Parathyroid adenoma (tissue), 2 donors: ENCODE results near the gene TNS2.
A peak's percentile ranks its signal among the peaks of the same experiment; 100 is the strongest.

ENCODE experiments used
- H2AFZ ChIP-seq: fragments of 300-600 bp; sonication (generic); one replicate; pipeline ENCODE4 v1.7.0; 2017; ENCODE audit warnings: antibody characterized with exemption, mild to moderate bottlenecking
- H3K27ac ChIP-seq: fragments of 300-600 bp; sonication (generic); one replicate; pipeline ENCODE4 v1.7.0; 2017
- H3K27me3 ChIP-seq: fragments of 300-600 bp; sonication (generic); one replicate; pipeline ENCODE4 v1.7.0; 2017; ENCODE audit warnings: low read length; ENCODE audit not compliant: control insufficient read depth, insufficient read depth
- H3K36me3 ChIP-seq: fragments of 300-600 bp; sonication (generic); one replicate; pipeline ENCODE4 v1.7.0; 2017; ENCODE audit warnings: low read length; ENCODE audit not compliant: control insufficient read depth, insufficient read depth
- H3K4me1 ChIP-seq: fragments of 300-600 bp; sonication (generic); one replicate; pipeline ENCODE4 v1.7.0; 2017; ENCODE audit warnings: control low read depth
- H3K4me2 ChIP-seq: fragments of 300-600 bp; sonication (generic); one replicate; pipeline ENCODE4 v1.7.0; 2017; ENCODE audit warnings: low read length
- H3K4me3 ChIP-seq: fragments of 300-600 bp; sonication (generic); one replicate; pipeline ENCODE4 v1.7.0; 2017; ENCODE audit warnings: low read depth, low read length
- H3K79me2 ChIP-seq: fragments of 300-600 bp; sonication (generic); one replicate; pipeline ENCODE4 v1.7.0; 2017; ENCODE audit warnings: control low read depth
- H3K9ac ChIP-seq: fragments of 300-600 bp; sonication (generic); one replicate; pipeline ENCODE4 v1.7.0; 2017; ENCODE audit warnings: mild to moderate bottlenecking
- H3K9me3 ChIP-seq: fragments of 300-600 bp; sonication (generic); one replicate; pipeline ENCODE4 v1.7.0; 2017; ENCODE audit warnings: low read length; ENCODE audit not compliant: control insufficient read depth
- TF ChIP-seq, protein P1 (sequence below): fragments of 300-600 bp; sonication (generic); IDR thresholded peaks from one replicate; pipeline ENCODE4 v1.7.0; 2017; ENCODE audit warnings: antibody characterized with exemption, mild to moderate bottlenecking
- donor health status: primary hyperparathyroidism.

The TNS2 gene

DNA sequence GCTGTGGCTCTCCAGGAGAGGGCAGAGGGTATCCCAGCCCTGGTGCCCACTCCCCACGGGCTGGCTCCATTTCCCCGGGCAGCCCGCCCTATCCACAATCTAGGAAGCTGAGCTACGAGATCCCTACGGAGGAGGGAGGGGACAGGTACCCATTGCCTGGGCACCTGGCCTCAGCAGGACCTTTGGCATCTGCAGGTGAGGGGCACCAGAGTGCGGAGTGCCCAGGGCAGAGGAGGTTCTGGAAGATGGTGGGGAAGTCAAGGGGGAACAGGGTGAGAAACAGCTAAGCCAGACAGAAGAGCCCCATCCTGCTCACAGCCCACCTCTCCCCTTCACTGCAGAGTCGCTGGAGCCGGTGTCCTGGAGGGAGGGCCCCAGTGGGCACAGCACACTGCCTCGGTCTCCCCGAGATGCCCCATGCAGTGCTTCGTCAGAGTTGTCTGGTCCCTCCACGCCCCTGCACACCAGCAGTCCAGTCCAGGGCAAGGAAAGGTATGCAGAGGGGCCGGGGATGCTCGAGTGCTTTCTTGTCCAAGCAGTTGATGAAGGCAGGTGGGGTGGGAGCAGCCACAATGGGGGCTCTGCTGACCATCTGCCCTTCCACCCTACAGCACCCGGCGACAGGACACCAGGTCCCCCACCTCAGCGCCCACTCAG is 10.3 kb downstream of the TNS2 start:
- Histone ChIP-seq H3K4me2 (no peak overlapping the region), H3K27me3 (no peaks in the 10 kb centered on the region), H3K9ac (no peak overlapping the region), H3K4me1 (peaks cover 18% of the 10 kb centered on the region), H3K4me3 (no peak overlapping the region), H3K36me3 (no peaks in the 10 kb centered on the region), H2AFZ (no peak overlapping the region), H3K9me3 (no peaks in the 10 kb centered on the region), H3K79me2 (no peaks in the 10 kb centered on the region), H3K27ac (peak overlapping the region; percentile 54)
- TF ChIP-seq, protein P1, sequence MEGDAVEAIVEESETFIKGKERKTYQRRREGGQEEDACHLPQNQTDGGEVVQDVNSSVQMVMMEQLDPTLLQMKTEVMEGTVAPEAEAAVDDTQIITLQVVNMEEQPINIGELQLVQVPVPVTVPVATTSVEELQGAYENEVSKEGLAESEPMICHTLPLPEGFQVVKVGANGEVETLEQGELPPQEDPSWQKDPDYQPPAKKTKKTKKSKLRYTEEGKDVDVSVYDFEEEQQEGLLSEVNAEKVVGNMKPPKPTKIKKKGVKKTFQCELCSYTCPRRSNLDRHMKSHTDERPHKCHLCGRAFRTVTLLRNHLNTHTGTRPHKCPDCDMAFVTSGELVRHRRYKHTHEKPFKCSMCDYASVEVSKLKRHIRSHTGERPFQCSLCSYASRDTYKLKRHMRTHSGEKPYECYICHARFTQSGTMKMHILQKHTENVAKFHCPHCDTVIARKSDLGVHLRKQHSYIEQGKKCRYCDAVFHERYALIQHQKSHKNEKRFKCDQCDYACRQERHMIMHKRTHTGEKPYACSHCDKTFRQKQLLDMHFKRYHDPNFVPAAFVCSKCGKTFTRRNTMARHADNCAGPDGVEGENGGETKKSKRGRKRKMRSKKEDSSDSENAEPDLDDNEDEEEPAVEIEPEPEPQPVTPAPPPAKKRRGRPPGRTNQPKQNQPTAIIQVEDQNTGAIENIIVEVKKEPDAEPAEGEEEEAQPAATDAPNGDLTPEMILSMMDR = no peak

DNA sequence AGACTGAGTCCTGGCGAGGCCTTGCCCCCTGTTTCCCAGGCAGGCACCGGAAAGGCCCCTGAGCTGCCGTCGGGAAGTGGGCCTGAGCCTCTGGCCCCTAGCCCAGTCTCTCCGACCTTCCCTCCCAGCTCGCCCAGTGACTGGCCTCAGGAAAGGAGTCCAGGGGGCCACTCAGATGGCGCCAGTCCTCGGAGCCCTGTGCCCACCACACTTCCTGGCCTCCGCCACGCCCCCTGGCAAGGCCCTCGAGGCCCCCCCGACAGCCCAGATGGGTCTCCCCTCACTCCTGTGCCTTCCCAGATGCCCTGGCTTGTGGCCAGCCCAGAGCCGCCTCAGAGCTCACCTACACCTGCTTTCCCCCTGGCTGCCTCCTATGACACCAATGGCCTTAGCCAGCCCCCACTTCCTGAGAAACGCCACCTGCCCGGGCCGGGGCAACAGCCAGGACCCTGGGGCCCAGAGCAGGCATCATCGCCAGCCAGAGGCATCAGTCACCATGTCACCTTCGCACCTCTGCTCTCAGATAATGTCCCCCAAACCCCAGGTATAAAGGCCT is 10.9 kb downstream of the TNS2 start:
- TF ChIP-seq, protein P1 = no peak
- no peak overlapping the region for H3K4me3 ChIP-seq
- no peak overlapping the region for H2AFZ ChIP-seq
- H3K9me3 ChIP-seq = no peaks in the 10 kb centered on the region
- no peaks in the 10 kb centered on the region for H3K36me3 ChIP-seq
- H3K27ac ChIP-seq = peak overlapping the region; percentile 54
- H3K4me1 ChIP-seq = peaks cover 18% of the 10 kb centered on the region
- no peak overlapping the region for H3K9ac ChIP-seq
- H3K27me3 ChIP-seq = no peaks in the 10 kb centered on the region
- no peaks in the 10 kb centered on the region for H3K79me2 ChIP-seq
- H3K4me2 ChIP-seq = peak overlapping the region; percentile 13

DNA sequence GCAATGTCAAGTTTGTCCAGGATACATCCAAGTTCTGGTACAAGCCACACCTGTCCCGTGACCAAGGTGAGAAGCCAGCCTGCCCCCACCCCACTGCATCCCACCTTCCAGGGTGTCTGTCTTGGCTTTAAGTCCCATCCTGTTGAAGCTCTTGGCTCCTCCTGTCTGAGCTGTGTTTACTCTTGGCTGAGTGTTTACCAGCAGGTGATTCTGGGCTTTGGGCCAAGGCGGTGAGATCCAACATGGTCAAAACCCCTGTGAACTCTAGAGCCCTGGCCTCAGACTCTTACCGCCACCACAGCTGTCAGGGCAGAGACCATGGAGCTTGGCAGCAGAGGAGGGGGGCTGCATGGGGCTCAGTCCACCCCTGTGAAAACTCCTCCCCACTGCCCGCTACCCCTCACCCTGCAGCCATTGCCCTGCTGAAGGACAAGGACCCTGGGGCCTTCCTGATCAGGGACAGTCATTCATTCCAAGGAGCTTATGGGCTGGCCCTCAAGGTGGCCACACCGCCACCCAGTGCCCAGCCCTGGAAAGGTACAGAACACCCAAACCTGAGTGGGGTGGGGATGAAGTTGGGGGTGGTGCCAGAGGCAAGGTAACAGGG is 11.6 kb downstream of the TNS2 start:
- TF ChIP-seq, protein P1 = peak; percentile 41
- peak overlapping the region; percentile 13 for H3K4me2 ChIP-seq
- peak overlapping the region; percentile 54 for H3K27ac ChIP-seq
- no peak overlapping the region for H2AFZ ChIP-seq
- H3K9me3 ChIP-seq = no peaks in the 10 kb centered on the region
- no peaks in the 10 kb centered on the region for H3K79me2 ChIP-seq
- peaks cover 23% of the 10 kb centered on the region for H3K4me1 ChIP-seq
- H3K9ac ChIP-seq = no peak overlapping the region
- H3K27me3 ChIP-seq = no peaks in the 10 kb centered on the region
- H3K36me3 ChIP-seq = no peaks in the 10 kb centered on the region
- no peak overlapping the region for H3K4me3 ChIP-seq

DNA sequence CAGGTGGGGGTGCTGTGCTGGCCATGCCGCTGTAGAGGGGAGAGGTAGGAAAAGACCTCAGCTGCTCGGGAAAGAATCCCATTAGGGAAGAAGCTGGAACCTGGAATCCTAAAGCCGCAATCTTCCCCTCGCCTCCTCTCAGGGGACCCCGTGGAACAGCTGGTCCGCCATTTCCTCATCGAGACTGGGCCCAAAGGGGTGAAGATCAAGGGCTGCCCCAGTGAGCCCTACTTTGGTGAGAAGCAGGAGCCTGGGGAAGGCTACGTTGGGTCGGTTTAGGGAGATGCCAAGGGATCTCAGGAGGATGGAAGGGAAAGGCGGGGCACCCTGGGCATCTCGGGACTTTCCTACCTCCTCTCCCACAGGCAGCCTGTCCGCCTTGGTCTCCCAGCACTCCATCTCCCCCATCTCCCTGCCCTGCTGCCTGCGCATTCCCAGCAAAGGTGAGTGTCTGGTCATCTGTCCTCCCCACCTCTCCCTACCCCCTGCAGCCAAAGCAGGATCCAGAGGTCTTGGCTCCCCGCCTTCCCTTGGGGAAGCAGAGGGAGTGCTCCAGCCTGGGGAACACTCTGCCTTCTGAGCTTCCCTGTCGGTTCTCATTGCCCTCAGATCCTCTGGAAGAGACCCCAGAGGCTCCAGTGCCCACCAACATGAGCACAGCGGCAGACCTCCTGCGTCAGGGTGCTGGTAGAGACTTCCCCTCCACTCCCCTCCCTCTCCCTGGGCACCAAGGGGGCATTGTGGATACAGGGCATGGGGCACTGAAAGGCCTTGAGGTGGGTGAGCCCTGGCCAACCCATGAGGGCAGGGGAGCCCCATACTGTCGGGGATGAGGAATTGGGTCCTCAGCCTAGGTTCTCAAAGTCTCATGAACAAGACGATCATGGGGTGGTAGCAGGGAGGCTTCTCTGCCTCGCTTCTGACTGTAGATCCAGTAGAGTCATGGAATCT is 12.4 kb downstream of the TNS2 start:
- Histone ChIP-seq H3K79me2 (no peaks in the 10 kb centered on the region), H3K4me2 (peak overlapping the region; percentile 13), H3K9me3 (no peaks in the 10 kb centered on the region), H3K4me3 (no peak overlapping the region), H3K36me3 (no peaks in the 10 kb centered on the region), H3K4me1 (peaks cover 24% of the 10 kb centered on the region), H3K9ac (no peak overlapping the region), H3K27ac (peak overlapping the region; percentile 54), H3K27me3 (no peaks in the 10 kb centered on the region), H2AFZ (no peak overlapping the region)
- TF ChIP-seq, protein P1 = no peak
